ENCODE measurements around the gene E2F8. TPM values are rescaled to one million over a fixed set of nuclear protein-coding genes. Genes with fewer than 3 reads are reported as not detected.

E2F8 gene, protein sequence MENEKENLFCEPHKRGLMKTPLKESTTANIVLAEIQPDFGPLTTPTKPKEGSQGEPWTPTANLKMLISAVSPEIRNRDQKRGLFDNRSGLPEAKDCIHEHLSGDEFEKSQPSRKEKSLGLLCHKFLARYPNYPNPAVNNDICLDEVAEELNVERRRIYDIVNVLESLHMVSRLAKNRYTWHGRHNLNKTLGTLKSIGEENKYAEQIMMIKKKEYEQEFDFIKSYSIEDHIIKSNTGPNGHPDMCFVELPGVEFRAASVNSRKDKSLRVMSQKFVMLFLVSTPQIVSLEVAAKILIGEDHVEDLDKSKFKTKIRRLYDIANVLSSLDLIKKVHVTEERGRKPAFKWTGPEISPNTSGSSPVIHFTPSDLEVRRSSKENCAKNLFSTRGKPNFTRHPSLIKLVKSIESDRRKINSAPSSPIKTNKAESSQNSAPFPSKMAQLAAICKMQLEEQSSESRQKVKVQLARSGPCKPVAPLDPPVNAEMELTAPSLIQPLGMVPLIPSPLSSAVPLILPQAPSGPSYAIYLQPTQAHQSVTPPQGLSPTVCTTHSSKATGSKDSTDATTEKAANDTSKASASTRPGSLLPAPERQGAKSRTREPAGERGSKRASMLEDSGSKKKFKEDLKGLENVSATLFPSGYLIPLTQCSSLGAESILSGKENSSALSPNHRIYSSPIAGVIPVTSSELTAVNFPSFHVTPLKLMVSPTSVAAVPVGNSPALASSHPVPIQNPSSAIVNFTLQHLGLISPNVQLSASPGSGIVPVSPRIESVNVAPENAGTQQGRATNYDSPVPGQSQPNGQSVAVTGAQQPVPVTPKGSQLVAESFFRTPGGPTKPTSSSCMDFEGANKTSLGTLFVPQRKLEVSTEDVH
- 0.63 TPM for total RNA-seq

DNA sequence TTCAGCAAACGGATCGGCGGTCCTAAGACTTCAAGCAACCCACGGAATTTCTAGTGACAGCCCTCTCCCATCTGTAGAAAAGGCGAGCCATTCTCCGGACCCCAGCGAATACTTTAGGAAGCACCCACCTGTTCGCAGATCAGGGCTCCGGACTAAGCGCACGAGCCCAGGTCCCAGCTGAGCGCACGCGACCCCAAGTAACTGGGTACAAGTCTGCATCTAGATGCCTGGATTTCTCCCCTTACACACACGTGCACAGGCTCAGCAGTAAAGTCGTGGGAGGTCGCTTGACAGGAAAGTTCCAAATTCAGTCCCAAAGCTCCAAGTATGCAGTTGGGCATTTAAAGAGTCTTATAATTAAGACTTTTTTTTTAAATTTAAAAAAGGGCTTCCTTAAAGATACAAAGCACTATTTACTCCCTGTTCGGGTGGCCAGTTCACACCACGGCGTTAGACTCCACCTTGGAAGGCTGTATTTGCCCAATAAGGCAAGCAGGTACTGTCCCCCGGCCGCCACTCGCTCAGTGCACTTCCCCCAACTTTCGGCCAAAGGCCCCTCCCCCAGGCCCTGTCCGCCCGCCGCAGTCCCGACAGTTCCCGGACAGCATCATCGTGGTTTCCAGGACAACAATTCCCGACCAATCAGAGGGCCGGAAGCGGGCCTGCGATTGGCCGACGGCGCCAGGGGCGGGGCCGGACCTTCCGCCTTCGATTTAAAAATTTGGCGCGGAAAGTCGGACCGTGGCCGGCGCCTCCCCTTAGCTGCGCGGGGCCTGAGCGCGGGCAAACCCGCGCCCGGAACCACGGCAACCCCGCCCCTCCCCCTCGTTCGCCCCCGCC lies at the start of gene E2F8:
TSS of gene E2F8 (minus strand) at position 526 of the 840 bp plus-strand sequence. CDS start 824 bp downstream, outside the sequence.

DNA sequence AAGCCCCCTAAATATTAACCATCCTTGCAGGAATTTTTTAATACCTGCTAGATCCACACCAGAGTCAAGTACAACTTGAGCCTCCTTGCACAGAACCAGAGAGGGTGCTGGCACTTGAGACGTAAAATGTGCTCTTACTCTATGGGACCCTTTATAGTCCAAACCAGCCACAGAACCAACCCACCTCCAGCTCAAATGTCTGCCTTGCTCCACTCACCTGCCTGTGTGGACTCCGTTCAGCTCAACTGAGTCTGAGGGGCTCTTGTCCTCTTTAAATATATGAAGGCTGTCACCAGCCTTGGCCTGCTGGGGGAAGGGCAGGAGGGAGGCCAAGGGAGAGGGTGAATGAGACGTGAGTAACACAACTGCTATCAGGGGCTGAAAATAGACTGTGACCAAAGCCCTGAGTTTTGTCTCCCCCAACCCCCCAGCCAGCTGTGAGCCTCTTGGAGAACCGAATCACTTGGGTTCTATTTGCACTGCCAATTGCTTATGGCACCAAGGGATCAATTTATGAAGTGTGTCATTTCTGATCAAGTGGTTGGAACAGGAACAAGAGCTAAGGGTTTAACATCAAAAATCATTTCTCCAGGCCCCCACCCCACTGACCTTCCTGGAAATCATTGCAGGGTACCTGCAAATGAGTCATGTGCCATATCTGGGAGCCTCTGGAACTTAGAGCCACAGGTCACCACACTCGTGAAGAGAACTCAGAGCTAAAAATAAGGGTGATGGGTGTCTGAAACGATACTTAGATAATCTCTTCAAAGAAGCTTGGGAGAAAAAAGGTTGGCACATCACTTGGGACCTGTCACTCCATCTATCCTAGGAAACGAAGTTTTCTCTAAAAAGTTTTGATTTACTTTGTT lies 38.8 kb downstream of the E2F8 start, which contains the start of gene CSRP3:
TSS of gene CSRP3 (minus strand) at position 247 of the 869 bp plus-strand sequence. CDS start 9,535 bp downstream, outside the sequence.

Other genes starting within 250 kb of the E2F8 start
- not detected for gene MRGPRX2, start 180.2 kb downstream of the E2F8 start, total RNA-seq
- 41.6 TPM for gene ZDHHC13, start 123.8 kb downstream of the E2F8 start, total RNA-seq
- not detected for gene CSRP3, start 39.0 kb downstream of the E2F8 start, total RNA-seq